Measurements from ENCODE around the gene KDM5B. TPM values are rescaled to one million over a fixed set of nuclear protein-coding genes. Genes with fewer than 3 reads are reported as not detected.

Gene KDM5B
- total RNA-seq, 1 experiment from 2014 or later = 83.6 TPM

DNA sequence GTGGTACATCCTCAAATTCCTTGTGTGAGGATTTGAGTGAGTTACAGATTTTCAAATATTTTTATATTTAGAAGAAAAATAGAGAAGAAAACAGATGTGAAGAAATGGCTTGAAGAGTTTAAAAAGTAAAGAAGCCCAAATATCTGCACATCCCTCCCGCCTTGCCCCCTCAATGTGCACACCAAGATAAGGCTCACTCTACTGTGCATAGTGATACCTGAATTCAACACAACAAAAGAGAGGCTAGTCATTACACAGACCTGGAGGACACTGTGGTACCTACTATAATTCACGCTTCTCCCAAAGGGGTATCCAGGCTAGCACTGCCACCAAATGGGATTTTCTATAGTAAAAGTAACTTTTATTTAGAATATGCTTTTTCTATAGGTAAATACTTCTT is 53.9 kb downstream of the KDM5B start:
- in situ Hi-C loops (cut with HindIII; ENCODE audit: low pct_unique_long_range_greater_than_20kb, low sequenced_read_pairs) (no loop called here), intact Hi-C loops (cut with micrococcal nuclease; ENCODE audit: unreplicated experiment) (loop anchor here (10.0 kb wide), 2 partner anchors 101 to 241 kb away; no protein-coding TSS in a partner anchor)
- no peaks in the 10 kb centered on the region for H3K4me1 ChIP-seq (ENCODE audit: control insufficient read depth, insufficient read depth, low read length)
- no peaks in the 10 kb centered on the region for H3K9me3 ChIP-seq (ENCODE audit: control insufficient read depth, insufficient read depth, low read depth, low read length)
- DNase-seq (ENCODE audit: low read depth, low spot score) (no peak), ATAC-seq (no peak)
- no TSS peak for BruUV-seq (replicated peaks)
- TF ChIP-seq POLR2AphosphoS5 (IDR thresholded peaks at IDR 0.05; ENCODE audit: low read depth, low read length) = no peak
- TF ChIP-seq, protein P1, sequence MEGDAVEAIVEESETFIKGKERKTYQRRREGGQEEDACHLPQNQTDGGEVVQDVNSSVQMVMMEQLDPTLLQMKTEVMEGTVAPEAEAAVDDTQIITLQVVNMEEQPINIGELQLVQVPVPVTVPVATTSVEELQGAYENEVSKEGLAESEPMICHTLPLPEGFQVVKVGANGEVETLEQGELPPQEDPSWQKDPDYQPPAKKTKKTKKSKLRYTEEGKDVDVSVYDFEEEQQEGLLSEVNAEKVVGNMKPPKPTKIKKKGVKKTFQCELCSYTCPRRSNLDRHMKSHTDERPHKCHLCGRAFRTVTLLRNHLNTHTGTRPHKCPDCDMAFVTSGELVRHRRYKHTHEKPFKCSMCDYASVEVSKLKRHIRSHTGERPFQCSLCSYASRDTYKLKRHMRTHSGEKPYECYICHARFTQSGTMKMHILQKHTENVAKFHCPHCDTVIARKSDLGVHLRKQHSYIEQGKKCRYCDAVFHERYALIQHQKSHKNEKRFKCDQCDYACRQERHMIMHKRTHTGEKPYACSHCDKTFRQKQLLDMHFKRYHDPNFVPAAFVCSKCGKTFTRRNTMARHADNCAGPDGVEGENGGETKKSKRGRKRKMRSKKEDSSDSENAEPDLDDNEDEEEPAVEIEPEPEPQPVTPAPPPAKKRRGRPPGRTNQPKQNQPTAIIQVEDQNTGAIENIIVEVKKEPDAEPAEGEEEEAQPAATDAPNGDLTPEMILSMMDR (IDR thresholded peaks at IDR 0.05) = no peak
- TF ChIP-seq REST (IDR thresholded peaks at IDR 0.05; ENCODE audit: insufficient read depth in 1 of 2, low read depth in 2 of 2, low read length in 1 of 2) = no peak
- TF ChIP-seq TCF7L2 (IDR thresholded peaks at IDR 0.05; ENCODE audit: low read depth, low read length) = no peak
- TF ChIP-seq SIN3A (IDR thresholded peaks at IDR 0.05; ENCODE audit: borderline replicate concordance, insufficient read depth, low read depth, low read length) = no peak
- peaks cover 79% of the 10 kb centered on the region for H3K36me3 ChIP-seq (ENCODE audit: control insufficient read depth, insufficient read depth, low read length)
- no peaks in the 10 kb centered on the region for H3K27me3 ChIP-seq (ENCODE audit: control insufficient read depth, insufficient read depth, low read length)
- ChIA-PET CTCF (no interaction called here), POLR2A (no interaction called here)
- H3K27ac ChIP-seq (ENCODE audit: low read length) = no peak overlapping the region
- H3K4me3 ChIP-seq (ENCODE audit: low read depth in 2 of 2, low read length in 2 of 2) = no peak overlapping the region

GRCh38 chr1:202752774-202753173 is 55.4 kb downstream of the KDM5B start:
- no peak for DNase-seq (ENCODE audit: low read depth, low spot score)
- intact Hi-C loops (cut with micrococcal nuclease; ENCODE audit: unreplicated experiment) = loop anchor here (10.0 kb wide), 2 partner anchors 102 to 242 kb away; no protein-coding TSS in a partner anchor
- Histone ChIP-seq H3K36me3 (ENCODE audit: control insufficient read depth, insufficient read depth, low read length) (peaks cover 70% of the 10 kb centered on the region), H3K4me3 (ENCODE audit: low read depth in 2 of 2, low read length in 2 of 2) (no peak overlapping the region), H3K9me3 (ENCODE audit: control insufficient read depth, insufficient read depth, low read depth, low read length) (no peaks in the 10 kb centered on the region), H3K4me1 (ENCODE audit: control insufficient read depth, insufficient read depth, low read length) (no peaks in the 10 kb centered on the region), H3K27me3 (ENCODE audit: control insufficient read depth, insufficient read depth, low read length) (no peaks in the 10 kb centered on the region), H3K27ac (ENCODE audit: low read length) (no peak overlapping the region)
- ChIA-PET CTCF (no interaction called here), POLR2A (interaction anchor here (0.5 kb wide), 1 partner anchor 109 kb away, joined by 3 read pairs; no protein-coding TSS in a partner anchor)
- ATAC-seq = no peak
- TF ChIP-seq SIN3A (IDR thresholded peaks at IDR 0.05; ENCODE audit: borderline replicate concordance, insufficient read depth, low read depth, low read length) (no peak), REST (IDR thresholded peaks at IDR 0.05; ENCODE audit: insufficient read depth in 1 of 2, low read depth in 2 of 2, low read length in 1 of 2) (no peak), POLR2AphosphoS5 (IDR thresholded peaks at IDR 0.05; ENCODE audit: low read depth, low read length) (no peak), TCF7L2 (IDR thresholded peaks at IDR 0.05; ENCODE audit: low read depth, low read length) (no peak)
- TF ChIP-seq, protein P1 (IDR thresholded peaks at IDR 0.05) = no peak
- in situ Hi-C loops (cut with HindIII; ENCODE audit: low pct_unique_long_range_greater_than_20kb, low sequenced_read_pairs) = no loop called here
- BruUV-seq (replicated peaks) = no TSS peak

Data from Panc1 (cell line).